Lung (tissue), 12 donors: Measurements from ENCODE around the gene CAMK2B. TPM values are rescaled to one million over a fixed set of nuclear protein-coding genes. Genes with fewer than 3 reads are reported as not detected.

ENCODE experiments used
- ATAC-seq: fragments of 200-7000 bp; cut with Tn5 transposase; one replicate; pipeline ENCODE4 v1.9.1; 2020; ENCODE audit warnings: moderate number of reproducible peaks; ENCODE audit not compliant: insufficient read depth, low FRiP score
- DNase-seq, 3 donors: peaks; one replicate each; pipeline ENCODE4 v3.0.0-alpha.2; 2013 to 2017
- H3K27ac ChIP-seq, 2 donors: one replicate each; pipeline ENCODE4 v1.5.1; 2013; ENCODE audit warnings: mild to moderate bottlenecking in 2 of 2, moderate library complexity in 2 of 2, control low read depth in 1 of 2, inconsistent platforms in 1 of 2, low read depth in 1 of 2, low read length in 1 of 2
- H3K27me3 ChIP-seq, 3 donors: one replicate each; pipeline ENCODE4 v1.5.1; 2013; ENCODE audit warnings: low read length in 2 of 3; ENCODE audit not compliant: control insufficient read depth in 3 of 3, insufficient read depth in 3 of 3
- H3K36me3 ChIP-seq, 4 donors: one replicate each; pipeline ENCODE4 v1.5.1; 2013; ENCODE audit warnings: low read length in 4 of 4, mild to moderate bottlenecking in 1 of 4, moderate library complexity in 1 of 4; ENCODE audit not compliant: control insufficient read depth in 4 of 4, insufficient read depth in 4 of 4
- H3K4me1 ChIP-seq, 5 donors: one replicate each; pipeline ENCODE4 v1.5.1; 2013; ENCODE audit warnings: low read length in 5 of 5, mild to moderate bottlenecking in 2 of 5, moderate library complexity in 1 of 5; ENCODE audit not compliant: control insufficient read depth in 5 of 5, insufficient read depth in 5 of 5
- H3K4me3 ChIP-seq: one replicate; pipeline ENCODE4 v1.5.1; 2013; ENCODE audit warnings: mild to moderate bottlenecking, control low read depth, moderate library complexity
- H3K9ac ChIP-seq, 2 donors: one replicate each; pipeline ENCODE4 v1.5.1; 2013; ENCODE audit warnings: low read length in 2 of 2, control low read depth in 1 of 2; ENCODE audit not compliant: insufficient read depth in 1 of 2
- H3K9me3 ChIP-seq, 4 donors: one replicate each; pipeline ENCODE4 v1.5.1; 2013; ENCODE audit warnings: low read length in 3 of 4, mild to moderate bottlenecking in 1 of 4, moderate library complexity in 1 of 4; ENCODE audit not compliant: control insufficient read depth in 4 of 4, insufficient read depth in 3 of 4
- CTCF ChIP-seq: IDR thresholded peaks from 2 replicates; pipeline ENCODE4 v1.5.1; 2012; ENCODE audit warnings: mild to moderate bottlenecking; ENCODE audit errors: control extremely low read depth, extremely low read depth
- WGBS, 2 donors: extraction: QIAGEN DNeasy Blood & Tissue Kit; methylation state at CpG; one replicate each; pipeline ENCODE4 v1.1.7; 2013; 5-methylcytosine and 5-hydroxymethylcytosine counted together
- polyA plus RNA-seq, 2 donors: library from polyadenylated mRNA; stranded (reverse); fragments of 200-250 nt; gene quantifications; one replicate each; pipeline ENCODE4 v1.2.1, GENCODE V29; 2013
- total RNA-seq, 2 donors: library from RNA; depleted of rRNA in 1 of 2; stranded (reverse); fragments of >200 nt in 1 of 2; gene quantifications; one replicate each; pipeline ENCODE4 v1.2.1, GENCODE V29; 2014 to 2021
- donor health status: control.
- donor health status: control.
- donor health status: Bipolar disorder and iron deficiency.
- donor health status: healthy.
- donor health status: DM: yes; HTN: yes; CAD: no.

CAMK2B gene
- total and polyA plus RNA-seq, 4 donors: 0.12 to 0.80 (median 0.33) TPM

GRCh38 chr7:44225566-44226395, 99.6 kb downstream of the CAMK2B start:
- no peak for DNase-seq
- Histone ChIP-seq H3K27ac (no peak overlapping the region), H3K9ac (no peak overlapping the region), H3K27me3 (peaks cover 0 to 10% (median 2%) of the 10 kb centered on the region in 3 donors), H3K36me3 (no peaks in the 10 kb centered on the region), H3K9me3 (no peaks in the 10 kb centered on the region), H3K4me1 (peaks cover 0 to 8% (median 2%) of the 10 kb centered on the region in 5 donors), H3K4me3 (no peak overlapping the region)
- TF ChIP-seq CTCF: no peak
- ATAC-seq: no peak
- WGBS, 2 donors: 59 to 76% methylated on average over 26 of the region's 26 CpGs

GRCh38 chr7:44224974-44225565, 100.3 kb downstream of the CAMK2B start:
- TF ChIP-seq CTCF: no peak
- peaks cover 0 to 6% (median 1%) of the 10 kb centered on the region in 5 donors for H3K4me1 ChIP-seq
- no peak overlapping the region for H3K4me3 ChIP-seq
- no peak for DNase-seq
- peaks cover 0 to 10% (median 2%) of the 10 kb centered on the region in 3 donors for H3K27me3 ChIP-seq
- 64 to 83% methylated on average over 10 of the region's 10 CpGs for WGBS, 2 donors
- no peaks in the 10 kb centered on the region for H3K36me3 ChIP-seq
- ATAC-seq: no peak
- no peak overlapping the region for H3K27ac ChIP-seq
- H3K9me3 ChIP-seq: no peaks in the 10 kb centered on the region
- no peak overlapping the region for H3K9ac ChIP-seq

- TF ChIP-seq CTCF: no peak
- Histone ChIP-seq H3K27me3 (peaks cover 0 to 10% (median 2%) of the 10 kb centered on the region in 3 donors), H3K36me3 (no peaks in the 10 kb centered on the region), H3K9ac (no peak overlapping the region), H3K27ac (no peak overlapping the region), H3K4me1 (peaks cover 0 to 5% (median 0%) of the 10 kb centered on the region in 5 donors), H3K4me3 (no peak overlapping the region), H3K9me3 (peaks cover 0 to 5% (median 0%) of the 10 kb centered on the region in 4 donors)
- ATAC-seq (no peak), DNase-seq (no peak)
- 67 to 80% methylated on average over 17 to 18 of the region's 18 CpGs for WGBS, 2 donors
Measured at GRCh38 chr7:44224080-44224973, 101.1 kb downstream of the CAMK2B start.
